Neural progenitor cell (in vitro differentiated cells): Measurements from ENCODE around the gene TTYH3.

Source experiments
- EZH2 ChIP-seq: fragments of 200-600 bp; sonication (generic); IDR thresholded peaks from 2 replicates; pipeline ENCODE4 v1.6.1; 2017; ENCODE audit warnings: antibody characterized with exemption, mild to moderate bottlenecking, moderate library complexity
- EZH2phosphoT487 ChIP-seq: fragments of 200-600 bp; sonication (generic); IDR thresholded peaks from 2 replicates; pipeline ENCODE4 v1.6.1; 2017; ENCODE audit warnings: antibody characterized with exemption
- TF ChIP-seq, protein P1 (sequence below): fragments of 200-600 bp; sonication (generic); IDR thresholded peaks from 2 replicates; pipeline ENCODE4 v1.5.1; 2017; ENCODE audit warnings: antibody characterized with exemption, mild to moderate bottlenecking

GRCh38 chr7:2595258-2595860 is 36.4 kb upstream of the TTYH3 start:
- TF ChIP-seq, protein P1, sequence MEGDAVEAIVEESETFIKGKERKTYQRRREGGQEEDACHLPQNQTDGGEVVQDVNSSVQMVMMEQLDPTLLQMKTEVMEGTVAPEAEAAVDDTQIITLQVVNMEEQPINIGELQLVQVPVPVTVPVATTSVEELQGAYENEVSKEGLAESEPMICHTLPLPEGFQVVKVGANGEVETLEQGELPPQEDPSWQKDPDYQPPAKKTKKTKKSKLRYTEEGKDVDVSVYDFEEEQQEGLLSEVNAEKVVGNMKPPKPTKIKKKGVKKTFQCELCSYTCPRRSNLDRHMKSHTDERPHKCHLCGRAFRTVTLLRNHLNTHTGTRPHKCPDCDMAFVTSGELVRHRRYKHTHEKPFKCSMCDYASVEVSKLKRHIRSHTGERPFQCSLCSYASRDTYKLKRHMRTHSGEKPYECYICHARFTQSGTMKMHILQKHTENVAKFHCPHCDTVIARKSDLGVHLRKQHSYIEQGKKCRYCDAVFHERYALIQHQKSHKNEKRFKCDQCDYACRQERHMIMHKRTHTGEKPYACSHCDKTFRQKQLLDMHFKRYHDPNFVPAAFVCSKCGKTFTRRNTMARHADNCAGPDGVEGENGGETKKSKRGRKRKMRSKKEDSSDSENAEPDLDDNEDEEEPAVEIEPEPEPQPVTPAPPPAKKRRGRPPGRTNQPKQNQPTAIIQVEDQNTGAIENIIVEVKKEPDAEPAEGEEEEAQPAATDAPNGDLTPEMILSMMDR = no peak
- TF ChIP-seq EZH2 (no peak), EZH2phosphoT487 (no peak)
